IPS-18c (cell line): ENCODE results near the gene GBP4.

Experiments
- H3K4me3 ChIP-seq: 2 replicates; pipeline ENCODE4 v1.7.0; 2013; ENCODE audit warnings: low read depth, mild to moderate bottlenecking, low read length, moderate library complexity; ENCODE audit not compliant: insufficient read depth
- H3K9me3 ChIP-seq: one replicate; pipeline ENCODE4 v1.6.1; 2013; ENCODE audit warnings: mild to moderate bottlenecking, low read length, moderate library complexity; ENCODE audit not compliant: control insufficient read depth, insufficient read depth

GBP4 gene

DNA sequence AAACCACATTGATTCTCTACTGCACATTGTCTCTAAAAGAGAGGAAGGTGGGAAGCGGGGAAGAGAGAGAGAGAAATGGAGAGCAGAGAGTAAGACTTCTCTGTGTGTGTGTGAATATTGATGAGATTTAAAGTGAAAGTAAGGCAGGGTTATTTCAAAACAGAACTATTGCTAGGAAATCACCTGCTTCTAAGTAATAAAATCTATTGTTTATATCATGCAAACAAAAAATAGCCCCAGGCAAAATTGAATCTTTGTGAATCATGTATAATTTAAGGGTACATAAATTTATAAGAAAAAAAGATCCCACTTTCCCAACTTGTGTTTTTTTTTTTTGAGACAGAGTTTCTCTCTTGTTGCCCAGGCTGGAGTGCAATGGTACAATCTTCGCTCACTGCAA is 21.8 kb downstream of the GBP4 start:
- no peak overlapping the region for H3K4me3 ChIP-seq
- H3K9me3 ChIP-seq, result no peaks in the 10 kb centered on the region

DNA sequence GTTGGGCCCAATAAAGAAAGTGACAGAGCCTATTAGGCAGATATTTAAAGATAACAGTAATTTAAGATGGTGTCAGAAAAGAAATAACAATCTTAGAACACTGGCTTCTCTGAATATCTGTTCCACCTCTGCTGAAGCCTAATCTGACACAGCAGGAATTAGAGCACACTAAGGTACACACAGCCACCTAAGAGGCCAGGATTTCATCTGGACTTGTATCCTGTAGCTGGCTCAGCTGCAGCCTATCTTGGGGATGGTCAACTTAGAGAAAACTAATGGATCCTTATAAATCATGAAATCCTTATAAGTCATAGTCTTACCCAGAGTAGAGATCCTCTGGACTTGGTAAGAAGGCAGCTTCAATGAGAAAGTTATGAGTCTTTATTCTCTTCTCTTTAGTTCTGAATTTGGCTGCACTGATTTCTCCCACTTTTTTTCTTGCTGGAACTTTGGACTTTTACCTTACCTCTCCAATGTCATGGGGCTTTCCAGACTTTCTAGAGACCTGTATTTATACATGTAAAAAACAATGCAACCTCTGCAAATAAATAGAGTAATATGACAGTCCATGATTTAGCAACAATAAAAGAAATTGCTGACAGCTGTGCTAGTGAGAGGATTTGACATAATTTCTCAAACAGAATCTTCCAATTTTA is 23.0 kb downstream of the GBP4 start, which contains the start of gene GBP7:
GBP7 (minus strand) TSS at position 403 of the 656 bp plus-strand sequence. CDS start 4,068 bp downstream, outside the sequence.
- no peaks in the 10 kb centered on the region for H3K9me3 ChIP-seq
- no peak within 1 kb of the TSS for H3K4me3 ChIP-seq

- H3K9me3 ChIP-seq, result no peaks in the 10 kb centered on the region
- no peak overlapping the region for H3K4me3 ChIP-seq
Measured at GRCh38 chr1:89174491-89174890, 24.3 kb downstream of the GBP4 start.

DNA sequence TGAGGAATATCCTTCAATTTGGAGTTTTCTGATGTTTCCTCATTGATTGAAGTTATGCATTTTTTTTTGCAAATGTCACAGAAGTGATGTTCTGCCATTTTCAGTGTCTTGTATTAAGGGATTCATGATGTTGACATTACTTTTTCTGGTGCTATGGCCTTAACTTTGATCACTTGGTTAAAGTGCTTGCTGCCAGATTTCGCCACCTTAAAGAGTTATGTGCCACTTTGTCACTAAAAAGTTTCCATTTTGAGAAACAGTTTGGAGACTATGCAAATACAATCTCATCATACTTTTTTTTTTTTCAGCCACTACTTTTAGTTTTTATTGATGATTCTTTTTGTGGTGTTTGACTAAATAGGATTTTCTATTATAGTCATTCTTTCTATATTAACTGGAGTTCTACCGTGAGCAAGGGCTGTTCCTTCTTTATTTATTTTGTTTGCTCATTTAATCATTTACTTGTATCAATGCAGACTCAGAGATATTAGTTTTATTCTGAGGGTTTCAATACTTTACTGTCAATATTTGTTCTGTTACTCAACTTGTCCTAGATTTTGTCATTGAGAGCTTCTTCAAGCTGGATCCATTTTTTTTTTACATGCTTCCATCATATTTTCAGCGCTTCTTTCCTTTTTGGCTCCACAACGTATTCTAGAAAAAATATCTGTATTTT is 26.1 kb downstream of the GBP4 start:
- H3K4me3 ChIP-seq, result no peak overlapping the region
- H3K9me3 ChIP-seq, result no peaks in the 10 kb centered on the region

GRCh38 chr1:89171067-89171438 is 27.7 kb downstream of the GBP4 start:
- no peak overlapping the region for H3K4me3 ChIP-seq
- H3K9me3 ChIP-seq, result no peaks in the 10 kb centered on the region

DNA sequence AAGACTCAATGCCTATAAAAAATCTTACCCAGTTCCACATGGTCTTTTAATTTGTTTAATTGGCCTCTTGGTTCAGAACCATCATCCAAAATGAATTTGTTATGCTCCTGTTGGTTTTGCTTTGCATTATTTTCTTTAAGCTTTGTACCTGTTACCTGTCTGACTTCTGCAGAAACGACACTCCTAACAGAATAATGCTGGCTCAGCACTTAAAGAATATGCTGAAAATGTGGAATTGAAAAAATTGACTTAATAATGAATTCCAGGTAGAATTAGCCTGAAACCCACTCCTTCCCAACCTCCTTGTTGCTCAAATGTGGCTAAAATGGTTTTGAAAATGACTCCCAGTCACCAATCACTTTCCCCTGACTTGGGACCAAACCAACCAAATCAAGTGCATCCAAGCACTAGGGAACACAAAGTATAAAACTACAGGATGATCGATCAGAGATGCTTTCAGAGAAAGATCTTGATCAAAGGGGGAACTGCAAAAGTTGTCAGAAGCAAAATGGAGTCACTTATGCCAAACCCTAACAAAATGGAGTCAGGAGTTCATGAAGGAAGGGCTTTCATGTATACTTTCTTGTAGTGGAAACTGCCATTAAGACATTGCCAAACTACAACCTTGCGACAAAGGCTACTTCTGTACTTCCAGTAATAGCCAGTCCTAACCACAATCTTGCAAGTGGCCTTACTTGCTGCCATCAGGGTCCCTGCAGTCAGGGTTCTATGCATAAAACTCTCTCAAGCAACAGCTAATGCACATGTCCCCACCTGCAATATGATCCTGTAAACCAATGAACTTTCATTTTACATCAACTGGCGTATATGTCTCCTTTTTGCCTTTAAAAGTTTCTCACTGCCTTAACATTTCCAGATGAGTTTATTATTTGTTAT is 28.3 kb downstream of the GBP4 start:
- H3K9me3 ChIP-seq, result no peaks in the 10 kb centered on the region
- no peak overlapping the region for H3K4me3 ChIP-seq

- Histone ChIP-seq H3K4me3 (no peak overlapping the region), H3K9me3 (no peaks in the 10 kb centered on the region)
Measured at GRCh38 chr1:89169166-89169565, 29.6 kb downstream of the GBP4 start.

DNA sequence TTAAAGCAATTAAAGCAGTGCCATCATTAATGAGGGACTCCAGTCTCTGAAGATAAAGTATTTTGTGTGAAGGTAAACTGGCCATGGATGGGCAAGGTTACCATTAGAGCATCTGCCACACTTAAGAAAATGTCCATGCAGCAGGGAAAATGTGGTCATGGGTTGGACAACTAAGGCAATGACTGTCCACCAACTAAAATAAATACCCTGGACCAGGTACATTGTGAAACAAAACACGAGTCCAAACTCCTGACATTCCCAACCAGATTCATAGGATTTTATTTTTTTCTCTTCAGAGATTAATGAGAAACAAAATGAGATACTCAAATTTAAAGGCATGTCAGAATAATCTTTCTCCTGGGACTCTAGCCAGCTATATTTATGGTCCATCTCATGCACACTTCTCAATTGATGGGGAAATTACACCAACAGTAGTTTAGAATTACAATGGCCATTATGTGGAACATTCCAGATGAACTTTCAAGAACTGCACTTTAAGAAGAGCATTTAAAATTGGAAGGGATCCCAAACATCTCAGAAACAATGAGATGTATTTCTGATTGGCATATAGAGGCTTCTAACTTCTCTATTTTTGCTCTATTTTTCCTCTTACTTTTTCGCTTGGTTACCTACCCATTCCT is 31.0 kb downstream of the GBP4 start:
- H3K4me3 ChIP-seq, result no peak overlapping the region
- no peaks in the 10 kb centered on the region for H3K9me3 ChIP-seq

- H3K4me3 ChIP-seq, result no peak overlapping the region
- no peaks in the 10 kb centered on the region for H3K9me3 ChIP-seq
Measured at GRCh38 chr1:89166705-89167104, 32.0 kb downstream of the GBP4 start.

GRCh38 chr1:89165811-89166210 is 32.9 kb downstream of the GBP4 start:
- Histone ChIP-seq H3K9me3 (no peaks in the 10 kb centered on the region), H3K4me3 (no peak overlapping the region)

DNA sequence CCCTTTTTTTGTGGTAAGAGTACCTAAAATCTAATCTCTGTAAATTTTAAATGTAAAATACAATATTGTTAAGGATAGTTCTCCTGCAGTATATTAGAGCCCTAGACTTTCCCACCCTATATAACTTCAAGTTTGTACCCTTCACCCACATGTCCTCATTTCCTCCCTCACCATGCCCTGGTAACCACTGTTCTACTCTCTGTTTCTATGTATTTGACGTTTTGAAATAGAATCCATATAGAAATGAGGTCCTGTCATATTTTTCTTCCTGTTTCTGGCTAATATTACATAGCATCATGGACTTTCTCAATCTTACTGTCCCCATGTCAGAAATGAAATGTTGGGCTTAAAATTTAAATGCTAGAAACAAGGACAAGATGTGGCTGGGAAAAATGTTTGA is 47.7 kb downstream of the GBP4 start:
- Histone ChIP-seq H3K9me3 (no peaks in the 10 kb centered on the region), H3K4me3 (no peak overlapping the region)

GRCh38 chr1:89149976-89150375 is 48.8 kb downstream of the GBP4 start:
- Histone ChIP-seq H3K4me3 (no peak overlapping the region), H3K9me3 (no peaks in the 10 kb centered on the region)

DNA sequence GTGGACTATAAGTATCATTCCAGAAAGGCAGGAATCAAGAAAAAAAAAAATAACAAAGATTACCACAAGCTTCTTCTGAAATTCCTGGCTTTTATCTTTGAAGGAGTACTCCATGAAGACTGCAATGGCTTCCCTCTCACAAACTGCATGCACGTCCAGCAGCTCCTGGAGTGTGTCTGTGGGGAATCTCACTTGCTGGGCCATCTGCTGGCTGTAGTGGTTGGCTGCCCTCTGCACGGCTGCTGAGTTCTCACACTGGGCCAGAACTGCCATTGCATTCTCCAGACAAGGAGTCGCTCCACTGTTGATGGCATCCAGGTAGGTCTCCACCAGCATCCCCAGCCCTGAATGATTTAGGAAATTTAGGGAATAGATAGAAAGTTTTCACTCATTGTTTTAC is 49.5 kb downstream of the GBP4 start:
- Histone ChIP-seq H3K4me3 (no peak overlapping the region), H3K9me3 (no peaks in the 10 kb centered on the region)

- Histone ChIP-seq H3K4me3 (no peak overlapping the region), H3K9me3 (no peaks in the 10 kb centered on the region)
Measured at GRCh38 chr1:89147678-89148658, 50.8 kb downstream of the GBP4 start.

DNA sequence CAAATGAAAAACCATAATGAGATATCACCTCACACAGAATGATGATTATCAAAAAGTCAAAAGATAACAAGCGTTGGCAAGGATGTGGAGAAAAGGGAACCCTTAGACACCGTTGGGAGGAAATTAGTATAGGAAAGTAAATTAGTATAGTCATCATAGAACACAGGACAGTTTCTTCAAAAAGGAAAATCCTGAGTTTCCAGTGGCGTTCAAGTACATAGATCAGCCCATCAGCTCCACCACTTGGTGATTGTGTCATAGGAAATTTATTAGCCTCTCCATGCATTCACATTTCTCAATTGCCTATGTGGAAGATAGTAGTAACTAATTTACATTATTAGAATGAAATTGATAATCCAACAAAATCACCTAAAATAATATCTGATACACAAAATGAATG is 52.0 kb downstream of the GBP4 start:
- Histone ChIP-seq H3K9me3 (no peaks in the 10 kb centered on the region), H3K4me3 (no peak overlapping the region)

GRCh38 chr1:89143484-89143883 is 55.3 kb downstream of the GBP4 start:
- Histone ChIP-seq H3K4me3 (no peak overlapping the region), H3K9me3 (no peaks in the 10 kb centered on the region)
